Suprapubic skin (tissue), 4 donors: ENCODE data around the gene RMND1. TPM values are rescaled to one million over a fixed set of nuclear protein-coding genes. Genes with fewer than 3 reads are reported as not detected.

Experiments used
- DNase-seq, 2 donors: peaks; one replicate each; pipeline ENCODE4 v3.0.0-alpha.2; 2019; ENCODE audit warnings: low spot score in 2 of 2
- H3K27ac ChIP-seq: fragments of 200-600 bp; sonication (generic); one replicate; pipeline ENCODE4 v1.5.1; 2019
- H3K27me3 ChIP-seq: fragments of 200-600 bp; sonication (generic); one replicate; pipeline ENCODE4 v1.5.1; 2019
- H3K36me3 ChIP-seq: fragments of 200-600 bp; sonication (generic); one replicate; pipeline ENCODE4 v1.5.1; 2019
- H3K4me1 ChIP-seq: fragments of 200-600 bp; sonication (generic); one replicate; pipeline ENCODE4 v1.5.1; 2019
- H3K4me3 ChIP-seq: fragments of 200-600 bp; sonication (generic); one replicate; pipeline ENCODE4 v1.5.1; 2019; ENCODE audit warnings: mild to moderate bottlenecking
- H3K9me3 ChIP-seq: fragments of 200-600 bp; sonication (generic); one replicate; pipeline ENCODE4 v1.5.1; 2019
- EP300 ChIP-seq: sonication (generic); formaldehyde crosslinking; IDR thresholded peaks from one replicate; pipeline ENCODE4 v1.6.1; 2017; ENCODE audit warnings: antibody characterized with exemption
- POLR2A ChIP-seq, 2 donors: fragments of 450-650 bp; IDR thresholded peaks; one replicate each; pipeline ENCODE4 v1.6.1; 2017; ENCODE audit warnings: antibody characterized with exemption in 2 of 2, mild to moderate bottlenecking in 2 of 2, moderate library complexity in 2 of 2
- POLR2AphosphoS5 ChIP-seq, 3 donors: sonication (generic); formaldehyde crosslinking; IDR thresholded peaks; one replicate each; pipeline ENCODE4 v1.6.1; 2017; ENCODE audit warnings: antibody characterized with exemption in 3 of 3
- WGBS: methylation state at CpG from one replicate; pipeline ENCODE4 v1.1.5; 2018; 5-methylcytosine and 5-hydroxymethylcytosine counted together
- total RNA-seq, 4 donors: library from RNA; depleted of rRNA; stranded (reverse); fragments of >200 nt; gene quantifications; one replicate each; pipeline ENCODE4 v1.1.0, GENCODE V29; 2016
- TF ChIP-seq, protein P1 (sequence below), 2 donors: fragments of 200-600 bp in 1 of 2; fragments of 450-650 bp in 1 of 2; sonication (generic) in 1 of 2; IDR thresholded peaks; one replicate each; pipeline ENCODE4 v1.5.1; 2016 to 2019; ENCODE audit warnings: antibody characterized with exemption in 2 of 2, mild to moderate bottlenecking in 1 of 2, moderate library complexity in 1 of 2

RMND1 gene
- total RNA-seq, 4 donors from 2014 or later = 11.7 to 25.7 (median 12.8) TPM

DNA sequence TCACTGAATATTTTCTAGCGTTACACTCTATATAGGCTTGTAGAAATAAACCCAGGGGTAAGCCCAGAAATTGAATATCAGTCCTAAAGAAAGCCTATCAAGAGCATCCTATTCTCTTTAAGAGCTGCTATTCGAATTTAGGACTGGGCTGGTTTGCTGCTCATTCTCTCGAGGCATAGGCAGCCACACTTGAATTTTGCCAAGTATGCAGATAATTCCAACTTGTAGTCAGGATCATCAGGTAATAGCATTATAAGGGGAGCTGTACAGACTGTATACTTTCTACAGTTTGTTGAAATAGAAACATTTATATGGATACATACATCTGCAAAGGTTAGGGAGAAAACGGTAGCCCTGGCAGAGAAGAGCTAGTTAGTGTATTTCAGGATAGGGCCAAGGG lies 58.5 kb downstream of the RMND1 start:
- Histone ChIP-seq H3K27ac (no peak overlapping the region), H3K27me3 (no peaks in the 10 kb centered on the region), H3K4me1 (peaks cover 54% of the 10 kb centered on the region), H3K4me3 (no peak overlapping the region), H3K36me3 (no peaks in the 10 kb centered on the region), H3K9me3 (no peaks in the 10 kb centered on the region)
- no peak for DNase-seq
- 47% methylated on average over 4 of the region's 4 CpGs for WGBS
- TF ChIP-seq EP300 (no peak), POLR2A (IDR thresholded peaks at IDR 0.05) (no peak), POLR2AphosphoS5 (IDR thresholded peaks at IDR 0.05) (no peak)
- TF ChIP-seq, protein P1, sequence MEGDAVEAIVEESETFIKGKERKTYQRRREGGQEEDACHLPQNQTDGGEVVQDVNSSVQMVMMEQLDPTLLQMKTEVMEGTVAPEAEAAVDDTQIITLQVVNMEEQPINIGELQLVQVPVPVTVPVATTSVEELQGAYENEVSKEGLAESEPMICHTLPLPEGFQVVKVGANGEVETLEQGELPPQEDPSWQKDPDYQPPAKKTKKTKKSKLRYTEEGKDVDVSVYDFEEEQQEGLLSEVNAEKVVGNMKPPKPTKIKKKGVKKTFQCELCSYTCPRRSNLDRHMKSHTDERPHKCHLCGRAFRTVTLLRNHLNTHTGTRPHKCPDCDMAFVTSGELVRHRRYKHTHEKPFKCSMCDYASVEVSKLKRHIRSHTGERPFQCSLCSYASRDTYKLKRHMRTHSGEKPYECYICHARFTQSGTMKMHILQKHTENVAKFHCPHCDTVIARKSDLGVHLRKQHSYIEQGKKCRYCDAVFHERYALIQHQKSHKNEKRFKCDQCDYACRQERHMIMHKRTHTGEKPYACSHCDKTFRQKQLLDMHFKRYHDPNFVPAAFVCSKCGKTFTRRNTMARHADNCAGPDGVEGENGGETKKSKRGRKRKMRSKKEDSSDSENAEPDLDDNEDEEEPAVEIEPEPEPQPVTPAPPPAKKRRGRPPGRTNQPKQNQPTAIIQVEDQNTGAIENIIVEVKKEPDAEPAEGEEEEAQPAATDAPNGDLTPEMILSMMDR (IDR thresholded peaks at IDR 0.05) = no peak

DNA sequence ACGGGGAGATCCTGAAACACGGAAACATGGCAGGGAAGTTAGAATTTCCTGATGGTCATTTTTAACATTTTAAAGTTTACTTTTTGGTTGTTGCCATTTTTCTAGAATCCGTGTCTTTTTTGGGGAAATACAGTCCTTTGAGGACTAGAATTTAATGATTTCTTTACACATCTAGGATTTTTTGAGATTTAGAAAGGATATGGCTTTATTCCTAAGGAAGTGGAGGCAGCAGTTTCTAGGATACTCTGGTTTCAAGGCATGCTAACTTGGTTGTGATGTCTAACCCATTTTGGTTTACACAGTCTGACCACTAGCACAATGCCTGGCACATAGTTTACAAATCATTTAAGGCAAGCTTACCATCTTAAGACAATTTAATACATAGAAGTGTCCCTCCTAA lies 59.5 kb downstream of the RMND1 start:
- no peaks in the 10 kb centered on the region for H3K36me3 ChIP-seq
- peaks cover 58% of the 10 kb centered on the region for H3K4me1 ChIP-seq
- no peaks in the 10 kb centered on the region for H3K27me3 ChIP-seq
- no peak for DNase-seq
- no peak for TF ChIP-seq POLR2AphosphoS5 (IDR thresholded peaks at IDR 0.05)
- no peak for TF ChIP-seq EP300
- TF ChIP-seq POLR2A (IDR thresholded peaks at IDR 0.05) = no peak
- TF ChIP-seq, protein P1 (IDR thresholded peaks at IDR 0.05) = no peak
- peak overlapping the region; percentile 96 for H3K27ac ChIP-seq
- peak overlapping the region; percentile 85 for H3K4me3 ChIP-seq
- 0% methylated on average over 3 of the region's 3 CpGs for WGBS
- no peaks in the 10 kb centered on the region for H3K9me3 ChIP-seq

DNA sequence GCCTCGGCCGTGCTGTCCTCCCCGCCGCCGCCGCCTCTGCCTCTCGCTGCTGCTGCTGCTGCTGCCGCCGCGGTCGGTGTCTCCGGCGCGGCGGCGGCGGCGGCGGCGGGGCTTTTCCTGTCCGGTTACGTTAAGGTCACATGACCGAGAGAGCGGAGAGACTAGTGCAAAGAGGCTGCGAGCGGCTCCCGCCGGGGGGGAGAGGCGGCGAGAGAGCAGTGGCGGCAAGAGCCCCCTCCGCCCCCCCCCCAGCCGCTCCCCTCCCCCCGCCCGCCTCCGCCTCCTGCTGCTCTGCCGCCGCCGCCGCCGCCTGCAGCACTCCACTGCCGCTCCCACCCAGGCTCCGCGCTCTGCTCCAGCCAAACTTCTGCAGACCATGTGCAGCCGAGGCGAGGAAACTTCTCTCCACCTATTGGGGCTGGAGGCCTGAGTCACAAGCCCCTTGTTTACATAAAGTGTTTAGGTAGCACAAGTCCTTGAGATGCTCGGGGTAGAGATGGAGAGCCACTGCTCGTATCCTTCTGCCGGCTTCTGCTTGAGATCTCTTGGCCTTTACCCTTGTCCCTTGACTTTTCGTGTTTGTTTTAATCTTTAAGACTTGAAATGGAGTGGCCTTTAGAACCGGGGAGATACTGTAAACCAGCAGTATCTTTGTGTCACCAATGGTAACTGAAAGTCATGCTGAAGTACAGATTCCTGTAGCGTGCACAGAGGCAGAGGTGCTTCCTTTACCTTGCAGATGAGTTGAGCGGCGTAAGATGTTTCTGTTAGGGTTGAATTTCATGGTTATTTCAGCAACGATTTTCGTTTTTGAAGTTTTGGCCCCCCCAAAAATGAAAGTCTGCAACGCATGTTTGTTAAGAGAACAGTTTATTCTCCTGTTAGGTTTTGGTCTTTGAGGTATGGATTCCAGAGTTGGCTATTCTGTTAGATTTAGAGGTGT lies 60.2 kb downstream of the RMND1 start, which contains the start of gene ZBTB2:
TSS of gene ZBTB2 (minus strand) at position 89 of the 943 bp plus-strand sequence. CDS start 17,922 bp downstream, outside the sequence.
- Histone ChIP-seq H3K27ac (peak within 1 kb of the TSS; percentile 96), H3K27me3 (no peaks in the 10 kb centered on the region), H3K36me3 (no peaks in the 10 kb centered on the region), H3K4me1 (peaks cover 58% of the 10 kb centered on the region), H3K9me3 (no peaks in the 10 kb centered on the region), H3K4me3 (peak within 1 kb of the TSS; percentile 85)
- 2% methylated on average over 23 of the region's 57 CpGs for WGBS
- TF ChIP-seq, protein P1 (IDR thresholded peaks at IDR 0.05) = no peak
- TF ChIP-seq POLR2A (IDR thresholded peaks at IDR 0.05) = no peak
- TF ChIP-seq EP300 = no peak
- TF ChIP-seq POLR2AphosphoS5 (IDR thresholded peaks at IDR 0.05) = peak in 1 of 3 donors; percentile 14
- peak; percentile 85 to 87 for DNase-seq

DNA sequence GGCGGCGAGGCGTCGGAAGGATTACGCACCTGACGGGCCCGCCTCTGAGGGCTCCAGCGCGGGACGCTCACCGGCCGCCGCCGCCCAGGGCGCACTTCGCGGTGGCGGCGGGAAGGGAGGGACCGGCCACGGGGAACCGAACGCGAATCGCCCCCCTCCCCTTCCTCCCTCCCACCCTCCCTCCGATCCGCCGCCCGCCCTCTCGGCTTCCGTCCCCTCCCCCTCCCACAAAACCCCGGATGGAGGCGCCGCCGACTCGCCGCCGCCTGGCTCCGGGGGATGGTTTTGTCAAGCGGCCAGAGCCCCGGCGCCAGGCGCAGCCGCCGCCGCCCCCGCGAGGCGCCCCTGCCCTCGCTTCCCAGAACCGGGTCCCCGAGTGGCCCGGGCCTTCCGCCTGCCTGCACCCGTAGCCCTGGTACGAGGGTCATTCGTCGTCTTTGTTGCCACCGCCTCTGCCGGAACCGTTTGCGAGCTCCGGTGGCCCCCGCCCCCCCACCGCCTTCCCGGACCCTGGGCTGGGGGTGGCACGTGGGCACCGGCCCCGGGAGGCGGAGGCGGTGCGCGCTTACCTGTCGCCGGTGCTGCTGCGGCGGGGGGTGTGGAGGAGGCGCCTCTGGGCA lies 61.0 kb downstream of the RMND1 start:
- WGBS = 0% methylated on average over 3 of the region's 78 CpGs
- H3K36me3 ChIP-seq = no peaks in the 10 kb centered on the region
- H3K4me1 ChIP-seq = peaks cover 53% of the 10 kb centered on the region
- no peaks in the 10 kb centered on the region for H3K9me3 ChIP-seq
- peak; percentile 88 to 89 for DNase-seq
- H3K4me3 ChIP-seq = peak overlapping the region; percentile 85
- TF ChIP-seq, protein P1 (IDR thresholded peaks at IDR 0.05) = no peak
- no peak for TF ChIP-seq POLR2AphosphoS5 (IDR thresholded peaks at IDR 0.05)
- no peak for TF ChIP-seq EP300
- no peak for TF ChIP-seq POLR2A (IDR thresholded peaks at IDR 0.05)
- H3K27me3 ChIP-seq = no peaks in the 10 kb centered on the region
- peak overlapping the region; percentile 96 for H3K27ac ChIP-seq
